ENCODE measurements around the gene WDFY4. TPM values are rescaled to one million over a fixed set of nuclear protein-coding genes. Genes with fewer than 3 reads are reported as not detected.
A peak's percentile ranks its signal among the peaks of the same experiment; 100 is the strongest.

WDFY4 gene
- total and polyA plus RNA-seq, 9 of the 15 experiments (the other 6 are each of a cell fraction or from before 2014, with no cell fraction given), result 0.01 to 0.02 (median 0.01) TPM; not detected in 6

DNA sequence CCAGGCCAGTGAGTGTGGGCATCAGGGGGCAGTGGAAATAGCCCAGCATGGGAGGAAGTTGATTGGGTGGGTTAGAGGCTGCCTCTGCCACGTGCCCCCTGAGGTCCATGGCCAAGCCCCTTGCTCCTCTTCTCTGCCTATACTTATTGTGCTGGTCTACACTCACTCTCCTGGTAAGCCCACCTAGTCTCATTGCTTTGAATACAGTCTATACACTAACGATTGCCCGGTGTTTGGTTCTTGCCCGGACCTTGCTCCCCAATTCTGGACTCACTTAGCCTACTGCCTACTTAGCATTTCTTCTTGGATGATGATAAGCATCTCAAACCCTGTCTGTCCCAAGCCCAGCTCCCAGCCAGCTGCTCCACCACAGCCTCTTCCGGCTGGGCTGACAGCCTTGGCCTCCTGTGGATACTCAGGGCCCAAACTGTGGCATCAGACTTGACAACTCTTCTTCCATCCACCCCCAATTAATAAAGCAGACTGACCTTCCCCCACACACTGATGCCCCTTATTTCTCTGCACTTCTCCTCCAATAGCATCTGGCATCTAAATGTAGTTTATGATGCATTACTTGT is 244.8 kb downstream of the WDFY4 start:
- peaks cover 29 to 53% of the 10 kb centered on the region in 2 experiments for H3K27me3 ChIP-seq (ENCODE audit: control insufficient read depth in 2 of 2, insufficient read depth in 2 of 2, low read length in 2 of 2)
- POLR2A ChIA-PET, result no interaction called here
- intact Hi-C loops (cut with micrococcal nuclease), result loop anchor here (10.0 kb wide), 1 partner anchor 265 kb away; no protein-coding TSS in a partner anchor
- no peak overlapping the region for H3K9ac ChIP-seq (ENCODE audit: insufficient read depth in 1 of 2, low read depth in 2 of 2, low read length in 2 of 2)
- no peak overlapping the region for H3K4me2 ChIP-seq (ENCODE audit: insufficient read depth, low read length)
- 3% methylated on average over 5 of the region's 5 CpGs for WGBS (ENCODE audit: insufficient coverage, low coverage, missing lambda C conversion rate)
- no peak overlapping the region for H2AFZ ChIP-seq (ENCODE audit: low read depth, low read length)
- ATAC-seq (no peak), DNase-seq (ENCODE audit: extremely low read depth in 1 of 4, low spot score in 3 of 4) (no peak), FAIRE-seq (no peak)
- no peaks in the 10 kb centered on the region for H3K36me3 ChIP-seq (ENCODE audit: control insufficient read depth, insufficient read depth, low read length)
- TF ChIP-seq ZNF23 (CRISPR knock-in tag; IDR thresholded peaks at IDR 0.05) (no peak), MAX (CRISPR knock-in tag; IDR thresholded peaks at IDR 0.05) (no peak)
- H4K20me1 ChIP-seq (replicated peaks; ENCODE audit: control insufficient read depth, insufficient read depth, low read length), result no peaks in the 10 kb centered on the region
- H3K4me3 ChIP-seq, result no peak overlapping the region
- in situ Hi-C loops (cut with MboI), result no loop called here
- H3K4me1 ChIP-seq (replicated peaks in 1 of 2; ENCODE audit: control insufficient read depth in 2 of 2, insufficient read depth in 2 of 2, low read length in 2 of 2), result no peaks in the 10 kb centered on the region; a peak in 1 of 5 replicates
- H3K9me3 ChIP-seq (replicated peaks; ENCODE audit: control insufficient read depth, insufficient read depth, low read depth, low read length), result no peaks in the 10 kb centered on the region
- no peaks in the 10 kb centered on the region for H3K9me1 ChIP-seq (ENCODE audit: control insufficient read depth, insufficient read depth, low read length)
- H3K79me2 ChIP-seq (ENCODE audit: control insufficient read depth, insufficient read depth, low read length), result no peaks in the 10 kb centered on the region
- H3K27ac ChIP-seq (ENCODE audit: extremely low read depth, low read depth, low read length), result no peak overlapping the region
- no TSS peak for BruUV-seq (replicated peaks)
- CTCF ChIA-PET (ENCODE audit: low intra/inter-chr PET ratio), result no interaction called here

DNA sequence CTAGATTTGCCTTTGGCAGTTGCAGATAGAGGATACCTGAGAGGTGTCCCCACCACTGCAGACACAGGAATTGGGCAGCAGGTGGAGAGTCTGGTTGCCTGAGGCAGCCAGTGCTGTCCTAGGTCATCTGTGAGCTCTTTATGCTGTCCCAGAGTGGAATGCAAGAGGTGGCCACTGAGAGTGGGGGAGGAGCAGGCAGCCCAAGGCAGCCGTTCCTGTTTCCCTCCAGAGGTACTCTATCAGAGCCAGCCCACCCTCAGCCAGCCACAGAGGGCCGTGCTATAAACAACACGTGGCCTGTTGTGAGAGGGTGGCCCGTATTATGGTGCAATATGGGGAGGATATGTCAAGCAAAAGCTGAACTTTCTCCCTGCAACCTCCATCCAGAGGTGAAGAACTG is 246.5 kb downstream of the WDFY4 start:
- BruUV-seq (replicated peaks), result no TSS peak
- no peaks in the 10 kb centered on the region for H3K9me3 ChIP-seq (replicated peaks; ENCODE audit: control insufficient read depth, insufficient read depth, low read depth, low read length)
- H3K27ac ChIP-seq (ENCODE audit: extremely low read depth, low read depth, low read length), result no peak overlapping the region
- H3K79me2 ChIP-seq (ENCODE audit: control insufficient read depth, insufficient read depth, low read length), result no peaks in the 10 kb centered on the region
- DNase-seq (ENCODE audit: extremely low read depth in 1 of 4, low spot score in 3 of 4) (no peak), FAIRE-seq (no peak), ATAC-seq (peak; percentile 73)
- H3K27me3 ChIP-seq (ENCODE audit: control insufficient read depth in 2 of 2, insufficient read depth in 2 of 2, low read length in 2 of 2), result peaks cover 35 to 62% of the 10 kb centered on the region in 2 experiments
- no peak overlapping the region; a peak in 1 of 4 replicates for H3K9ac ChIP-seq (ENCODE audit: insufficient read depth in 1 of 2, low read depth in 2 of 2, low read length in 2 of 2)
- no peak overlapping the region for H3K4me2 ChIP-seq (ENCODE audit: insufficient read depth, low read length)
- no peaks in the 10 kb centered on the region for H3K36me3 ChIP-seq (ENCODE audit: control insufficient read depth, insufficient read depth, low read length)
- in situ Hi-C loops (cut with MboI), result no loop called here
- H3K9me1 ChIP-seq (ENCODE audit: control insufficient read depth, insufficient read depth, low read length), result no peaks in the 10 kb centered on the region
- intact Hi-C loops (cut with micrococcal nuclease), result no loop called here
- H4K20me1 ChIP-seq (replicated peaks; ENCODE audit: control insufficient read depth, insufficient read depth, low read length), result no peaks in the 10 kb centered on the region
- no peak overlapping the region for H2AFZ ChIP-seq (ENCODE audit: low read depth, low read length)
- H3K4me3 ChIP-seq, result no peak overlapping the region
- CTCF ChIA-PET (ENCODE audit: low intra/inter-chr PET ratio), result no interaction called here
- POLR2A ChIA-PET, result interaction anchor here (0.6 kb wide), 2 partner anchors 9 to 39 kb away, joined by 3 to 4 read pairs; no protein-coding TSS in a partner anchor
- WGBS (ENCODE audit: insufficient coverage, low coverage, missing lambda C conversion rate), result 0% methylated on average over 4 of the region's 4 CpGs
- H3K4me1 ChIP-seq (replicated peaks in 1 of 2; ENCODE audit: control insufficient read depth in 2 of 2, insufficient read depth in 2 of 2, low read length in 2 of 2), result no peaks in the 10 kb centered on the region; a peak in 1 of 5 replicates
- TF ChIP-seq, protein P1, sequence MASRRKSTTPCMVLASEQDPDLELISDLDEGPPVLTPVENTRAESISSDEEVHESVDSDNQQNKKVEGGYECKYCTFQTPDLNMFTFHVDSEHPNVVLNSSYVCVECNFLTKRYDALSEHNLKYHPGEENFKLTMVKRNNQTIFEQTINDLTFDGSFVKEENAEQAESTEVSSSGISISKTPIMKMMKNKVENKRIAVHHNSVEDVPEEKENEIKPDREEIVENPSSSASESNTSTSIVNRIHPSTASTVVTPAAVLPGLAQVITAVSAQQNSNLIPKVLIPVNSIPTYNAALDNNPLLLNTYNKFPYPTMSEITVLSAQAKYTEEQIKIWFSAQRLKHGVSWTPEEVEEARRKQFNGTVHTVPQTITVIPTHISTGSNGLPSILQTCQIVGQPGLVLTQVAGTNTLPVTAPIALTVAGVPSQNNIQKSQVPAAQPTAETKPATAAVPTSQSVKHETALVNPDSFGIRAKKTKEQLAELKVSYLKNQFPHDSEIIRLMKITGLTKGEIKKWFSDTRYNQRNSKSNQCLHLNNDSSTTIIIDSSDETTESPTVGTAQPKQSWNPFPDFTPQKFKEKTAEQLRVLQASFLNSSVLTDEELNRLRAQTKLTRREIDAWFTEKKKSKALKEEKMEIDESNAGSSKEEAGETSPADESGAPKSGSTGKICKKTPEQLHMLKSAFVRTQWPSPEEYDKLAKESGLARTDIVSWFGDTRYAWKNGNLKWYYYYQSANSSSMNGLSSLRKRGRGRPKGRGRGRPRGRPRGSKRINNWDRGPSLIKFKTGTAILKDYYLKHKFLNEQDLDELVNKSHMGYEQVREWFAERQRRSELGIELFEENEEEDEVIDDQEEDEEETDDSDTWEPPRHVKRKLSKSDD (conservative IDR thresholded peaks at IDR 0.05; ENCODE audit: low read length), result no peak
- no peak for TF ChIP-seq ZNF778 (CRISPR knock-in tag; IDR thresholded peaks at IDR 0.05)
- TF ChIP-seq CHAMP1 (IDR thresholded peaks at IDR 0.05), result no peak
- no peak for TF ChIP-seq ZBTB2 (IDR thresholded peaks at IDR 0.05)
- no peak for TF ChIP-seq ZBED1 (IDR thresholded peaks at IDR 0.05)
- no peak for TF ChIP-seq ELF2 (CRISPR knock-in tag; IDR thresholded peaks at IDR 0.05)
- TF ChIP-seq TAF9B (IDR thresholded peaks at IDR 0.05; ENCODE audit: partially characterized antibody), result no peak
